ENCODE results near the gene ANKRD50.

The ANKRD50 gene, protein sequence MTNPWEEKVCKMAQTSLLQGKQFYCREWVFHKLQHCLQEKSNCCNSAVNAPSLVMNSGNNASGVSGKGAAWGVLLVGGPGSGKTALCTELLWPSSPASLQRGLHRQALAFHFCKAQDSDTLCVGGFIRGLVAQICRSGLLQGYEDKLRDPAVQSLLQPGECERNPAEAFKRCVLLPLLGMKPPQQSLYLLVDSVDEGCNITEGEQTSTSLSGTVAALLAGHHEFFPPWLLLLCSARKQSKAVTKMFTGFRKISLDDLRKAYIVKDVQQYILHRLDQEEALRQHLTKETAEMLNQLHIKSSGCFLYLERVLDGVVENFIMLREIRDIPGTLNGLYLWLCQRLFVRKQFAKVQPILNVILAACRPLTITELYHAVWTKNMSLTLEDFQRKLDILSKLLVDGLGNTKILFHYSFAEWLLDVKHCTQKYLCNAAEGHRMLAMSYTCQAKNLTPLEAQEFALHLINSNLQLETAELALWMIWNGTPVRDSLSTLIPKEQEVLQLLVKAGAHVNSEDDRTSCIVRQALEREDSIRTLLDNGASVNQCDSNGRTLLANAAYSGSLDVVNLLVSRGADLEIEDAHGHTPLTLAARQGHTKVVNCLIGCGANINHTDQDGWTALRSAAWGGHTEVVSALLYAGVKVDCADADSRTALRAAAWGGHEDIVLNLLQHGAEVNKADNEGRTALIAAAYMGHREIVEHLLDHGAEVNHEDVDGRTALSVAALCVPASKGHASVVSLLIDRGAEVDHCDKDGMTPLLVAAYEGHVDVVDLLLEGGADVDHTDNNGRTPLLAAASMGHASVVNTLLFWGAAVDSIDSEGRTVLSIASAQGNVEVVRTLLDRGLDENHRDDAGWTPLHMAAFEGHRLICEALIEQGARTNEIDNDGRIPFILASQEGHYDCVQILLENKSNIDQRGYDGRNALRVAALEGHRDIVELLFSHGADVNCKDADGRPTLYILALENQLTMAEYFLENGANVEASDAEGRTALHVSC (N-terminal part only)
- total RNA-seq = 12.2 to 101 (median 38.7) reads per million in 18 experiments

- peak; percentile 63 to 66 for DNase-seq
These were observed at the start of gene ANKRD50 for GRCh38 chr4:124712372-124713184. ANKRD50 (minus strand) TSS chr4:124712732; CDS start chr4:124710511, 2,221 bp downstream.

DNA sequence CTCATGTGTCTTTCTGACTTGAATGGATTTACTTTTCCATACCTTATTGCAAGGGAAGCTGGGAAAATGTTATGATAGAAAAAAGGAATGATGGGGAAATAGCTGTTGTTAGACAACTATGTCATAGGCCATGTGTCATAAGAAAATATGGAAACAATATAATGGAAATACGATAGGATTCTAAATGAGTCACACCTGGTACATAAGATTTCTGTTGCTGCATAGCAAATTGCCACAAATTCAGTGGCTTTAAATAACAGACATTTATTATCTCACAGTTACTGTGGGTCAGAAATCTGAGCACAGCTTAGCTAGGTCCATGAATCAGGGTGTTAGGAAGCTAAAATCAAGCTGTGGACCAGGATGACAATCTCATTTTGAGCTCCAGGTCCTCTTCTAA lies 44.6 kb upstream of the ANKRD50 start:
- no peak for DNase-seq

DNA sequence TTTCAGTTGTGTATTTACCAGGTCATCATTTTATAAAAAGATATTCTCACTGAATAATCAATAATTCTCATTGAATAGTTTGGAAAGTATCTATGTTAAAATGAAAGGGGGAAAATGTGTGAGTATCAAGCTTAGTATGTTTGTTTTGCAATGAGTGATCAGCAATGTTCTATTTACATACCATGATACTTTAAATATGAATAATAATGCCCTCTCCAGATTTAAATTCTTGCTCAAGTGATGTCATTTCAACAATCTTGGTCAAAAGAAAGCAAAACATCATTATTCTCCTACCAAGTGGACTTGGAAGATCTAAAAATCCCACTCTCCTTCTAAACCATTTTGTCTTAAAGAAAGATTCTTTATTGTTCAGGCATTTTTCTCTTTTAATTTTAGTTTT lies 42.1 kb upstream of the ANKRD50 start:
- DNase-seq = no peak

DNA sequence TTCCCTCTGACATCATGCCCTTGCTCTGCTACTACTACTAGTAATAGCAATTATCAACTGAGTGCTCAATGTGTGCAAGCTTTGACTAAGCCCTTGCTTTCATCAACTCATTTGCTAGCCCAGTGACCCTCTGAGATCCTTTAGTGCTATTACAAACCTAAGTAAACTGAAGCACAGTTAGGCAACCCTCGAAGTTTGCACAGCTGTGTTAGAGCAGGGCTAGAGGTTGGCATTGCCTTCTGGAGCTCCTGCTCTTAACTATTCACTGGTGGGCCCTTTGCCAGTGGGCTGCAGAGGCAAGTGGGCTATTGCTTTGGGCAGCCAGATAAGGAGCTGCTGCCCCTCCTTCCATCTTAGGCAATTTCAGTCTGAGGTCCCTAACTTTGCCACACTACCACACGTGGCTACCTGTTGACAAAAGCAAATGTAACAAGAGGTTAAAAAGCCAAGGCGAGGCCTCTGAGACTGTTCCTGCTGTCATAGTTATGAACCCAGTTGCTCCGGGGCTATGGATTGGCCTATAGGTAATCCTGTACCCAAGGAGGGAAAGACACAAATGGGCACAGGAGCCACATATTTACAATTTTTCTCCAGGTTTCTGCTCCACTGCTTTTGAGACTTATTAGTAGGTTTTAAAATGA lies 41.5 kb upstream of the ANKRD50 start:
- DNase-seq = no peak

- DNase-seq = no peak
These were observed 36.9 kb upstream of the ANKRD50 start for GRCh38 chr4:124749421-124749820.

DNA sequence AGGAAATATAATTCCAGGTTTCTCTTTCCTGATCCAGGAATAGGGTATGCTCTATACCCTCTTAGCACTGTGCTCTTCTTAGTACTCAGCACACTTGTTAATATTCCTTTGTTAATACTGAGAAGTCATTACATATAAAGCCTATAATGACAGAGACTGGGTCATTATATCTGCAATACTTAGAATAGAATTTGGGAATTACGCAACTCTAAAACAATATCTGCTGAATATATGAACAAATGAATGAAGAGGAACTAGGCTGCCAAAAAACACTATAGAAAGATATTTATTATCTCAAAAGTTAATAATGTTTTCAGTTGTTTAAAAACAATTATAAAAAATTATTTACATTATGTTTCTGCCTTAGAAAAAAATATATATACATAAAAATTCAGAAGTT lies 36.4 kb upstream of the ANKRD50 start:
- DNase-seq = no peak

DNA sequence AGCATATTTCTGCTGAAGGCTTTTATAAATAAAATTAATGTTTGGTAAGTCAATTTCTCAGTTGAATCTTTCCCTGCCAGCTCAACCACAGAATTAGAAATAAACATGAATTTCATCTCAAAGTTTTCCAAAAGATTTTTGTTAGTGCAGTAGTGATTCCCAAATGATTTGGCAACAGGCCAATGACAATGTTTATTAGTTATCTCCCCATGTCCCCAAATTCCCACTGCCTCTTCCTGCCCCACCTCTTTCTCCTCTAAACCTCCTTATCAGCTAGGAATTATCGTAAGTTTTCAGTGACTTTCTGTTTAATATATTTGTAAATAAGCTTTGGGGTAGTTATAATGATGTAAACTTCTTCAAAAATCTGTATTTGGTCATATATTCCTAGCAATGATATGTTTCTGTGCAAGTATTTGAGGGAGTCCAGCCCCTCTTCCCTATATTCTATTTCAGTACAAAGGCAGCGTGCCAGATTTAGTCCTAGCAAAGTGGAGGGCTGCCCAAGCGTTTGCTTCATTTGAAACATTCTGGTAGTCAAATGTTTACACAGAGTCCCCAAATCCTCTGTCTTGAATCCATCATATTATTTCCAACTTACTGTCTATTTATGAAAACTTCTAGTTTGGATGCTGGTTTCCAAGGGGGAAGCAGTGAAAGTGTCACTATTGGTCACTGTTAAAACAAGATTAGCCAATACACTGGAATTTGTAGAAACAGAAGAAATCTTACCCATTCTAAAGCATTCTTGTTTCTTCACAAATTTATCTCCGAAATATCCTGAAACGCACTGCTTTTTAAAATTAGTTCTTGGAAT lies 33.7 kb upstream of the ANKRD50 start:
- DNase-seq = no peak

DNA sequence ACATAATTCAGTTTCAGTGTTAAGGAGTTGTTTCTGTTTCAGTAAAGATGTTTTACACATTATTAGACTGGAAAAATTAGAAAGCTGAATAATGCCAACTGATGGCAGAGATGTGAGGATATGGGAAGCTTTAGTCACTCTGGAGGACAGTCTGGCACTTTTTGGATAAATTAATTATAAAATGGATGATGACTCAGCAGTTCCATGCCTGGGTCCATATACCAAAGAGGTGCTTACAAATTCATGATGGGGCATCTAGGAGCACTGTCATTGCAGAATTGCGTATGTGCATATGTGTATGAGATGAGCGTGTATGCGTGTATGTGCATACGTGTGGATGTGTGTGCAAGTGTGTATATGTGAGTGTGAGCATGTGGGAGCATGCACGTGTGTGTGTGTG lies 31.2 kb upstream of the ANKRD50 start:
- no peak for DNase-seq

- no peak for DNase-seq
These were observed 28.0 kb upstream of the ANKRD50 start for GRCh38 chr4:124740501-124740900.

- DNase-seq = no peak
These were observed 26.5 kb upstream of the ANKRD50 start for GRCh38 chr4:124738994-124739393.

- no peak for DNase-seq
These were observed 25.1 kb upstream of the ANKRD50 start for GRCh38 chr4:124737619-124738018.

DNA sequence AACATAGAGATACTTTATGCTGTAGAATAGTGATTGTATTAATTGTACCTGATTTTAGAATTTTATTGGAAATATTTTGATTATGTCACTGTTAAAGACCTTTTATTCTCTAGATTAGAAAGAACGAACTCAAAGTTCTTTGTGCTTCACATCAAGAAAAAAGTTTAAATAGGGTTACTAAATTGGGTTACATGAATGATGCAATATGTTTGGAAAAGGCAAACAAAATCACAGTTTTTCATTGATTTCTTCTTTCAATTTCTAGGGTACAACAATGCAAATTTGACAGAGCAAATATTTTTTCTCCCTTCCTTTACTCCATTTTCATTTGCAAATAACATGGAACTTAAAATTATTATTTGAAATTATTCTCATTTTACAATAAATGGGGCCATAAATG lies 24.0 kb upstream of the ANKRD50 start:
- DNase-seq = no peak

DNA sequence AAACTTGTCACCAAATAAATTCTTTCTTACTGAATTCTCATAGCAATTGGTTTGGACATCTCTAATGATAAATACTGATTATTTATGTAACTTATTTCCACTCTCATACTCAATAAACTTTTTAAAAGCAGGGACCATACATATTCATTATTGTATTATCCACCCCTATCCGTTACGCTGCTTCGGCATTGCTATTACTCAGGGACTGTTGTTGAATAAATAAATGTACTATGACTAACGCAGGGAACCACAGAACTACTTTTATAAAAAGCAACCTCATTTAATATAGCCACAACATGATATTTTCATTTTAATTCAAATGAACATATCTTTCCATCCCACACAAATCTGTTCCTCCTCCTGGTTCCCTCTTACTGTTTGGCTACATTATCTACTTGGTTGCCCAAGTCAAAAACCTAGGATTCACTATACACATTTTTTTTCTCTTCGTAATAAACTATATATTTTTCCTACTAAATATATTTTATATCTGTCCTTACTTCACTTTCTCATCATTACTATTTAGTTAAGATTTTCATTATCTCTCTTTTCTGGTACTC lies 14.9 kb upstream of the ANKRD50 start:
- DNase-seq = no peak

DNA sequence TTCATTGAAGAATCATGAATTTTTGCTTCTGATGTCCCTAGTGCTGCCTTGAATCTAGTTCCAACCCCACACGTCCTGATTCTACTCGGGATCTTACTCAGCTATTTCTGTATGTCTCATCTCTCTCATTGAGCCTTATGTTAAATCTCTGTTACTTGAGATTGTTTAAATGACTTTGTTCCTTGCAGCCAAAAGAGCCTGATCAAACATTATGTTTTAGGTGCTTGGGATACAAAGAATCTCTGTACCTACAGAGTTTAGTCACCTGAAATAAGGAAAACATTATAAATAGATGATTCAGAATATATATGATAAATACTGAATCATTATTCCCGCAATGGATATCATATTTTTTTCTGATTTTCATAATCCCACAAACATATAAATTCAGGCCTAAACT lies 13.7 kb upstream of the ANKRD50 start:
- DNase-seq = no peak

DNA sequence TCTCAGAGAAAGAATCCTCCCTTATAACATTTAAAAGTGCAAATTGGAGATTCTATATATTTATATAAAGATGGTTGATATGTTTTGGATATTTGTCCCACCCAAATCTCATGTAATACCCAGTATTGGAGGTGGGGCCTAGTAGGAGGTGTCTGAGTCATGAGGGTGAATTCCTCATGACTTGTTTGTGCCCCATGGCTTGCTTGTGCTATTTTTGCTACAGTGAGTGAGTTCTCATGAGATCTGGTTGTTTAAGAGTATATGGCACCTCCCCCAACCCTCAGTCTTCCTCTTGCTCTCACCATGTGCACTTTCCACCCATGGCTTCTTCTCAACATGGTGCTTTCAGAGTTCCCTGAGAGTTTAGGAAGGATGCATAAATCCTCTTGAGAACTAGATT lies 9.5 kb upstream of the ANKRD50 start:
- peak; percentile 57 to 78 for DNase-seq

GRCh38 chr4:124717101-124717500 lies 4.6 kb upstream of the ANKRD50 start:
- no peak for DNase-seq

GRCh38 chr4:124713185-124713592 lies 657 bp upstream of the ANKRD50 start:
- DNase-seq = peak; percentile 54 to 64

GRCh38 chr4:124711471-124712371 lies 811 bp downstream of the ANKRD50 start:
- DNase-seq = peak; percentile 76 to 86

- peak in 1 of 2 donors; percentile 2 for DNase-seq
These were observed 1.6 kb downstream of the ANKRD50 start for GRCh38 chr4:124710911-124711310.
